HPDE6-E6E7 (cell line): ENCODE measurements around the gene CHRNA1.
A peak's percentile ranks its signal among the peaks of the same experiment; 100 is the strongest.

ENCODE experiments used
- DNase-seq: peaks from one replicate; pipeline ENCODE4 v3.0.0; 2011; ENCODE audit warnings: missing footprints; ENCODE audit errors: extremely low spot score

CHRNA1 gene

DNA sequence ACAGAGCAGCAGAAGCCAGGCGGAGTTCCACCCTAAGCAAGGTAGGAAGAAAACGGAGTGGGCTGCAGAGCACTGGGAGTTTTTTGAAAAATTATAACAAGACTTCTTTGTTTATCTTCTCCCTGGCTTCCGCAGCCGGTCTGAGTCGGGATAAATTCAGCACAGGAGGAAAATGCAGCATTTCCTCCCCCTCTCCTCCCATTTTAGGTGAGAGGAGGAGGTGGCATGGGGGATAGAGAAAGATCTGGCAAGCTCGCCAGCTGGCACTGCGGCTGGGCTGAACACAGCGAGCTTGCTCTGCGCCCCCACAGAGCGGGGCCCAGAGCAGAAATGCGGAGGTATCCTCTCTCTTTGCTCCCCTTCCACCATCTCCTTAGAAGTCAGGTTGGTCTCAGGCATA is 17.7 kb upstream of the CHRNA1 start:
- DNase-seq = no peak

GRCh38 chr2:174781298-174781697 is 17.0 kb upstream of the CHRNA1 start:
- no peak for DNase-seq

DNA sequence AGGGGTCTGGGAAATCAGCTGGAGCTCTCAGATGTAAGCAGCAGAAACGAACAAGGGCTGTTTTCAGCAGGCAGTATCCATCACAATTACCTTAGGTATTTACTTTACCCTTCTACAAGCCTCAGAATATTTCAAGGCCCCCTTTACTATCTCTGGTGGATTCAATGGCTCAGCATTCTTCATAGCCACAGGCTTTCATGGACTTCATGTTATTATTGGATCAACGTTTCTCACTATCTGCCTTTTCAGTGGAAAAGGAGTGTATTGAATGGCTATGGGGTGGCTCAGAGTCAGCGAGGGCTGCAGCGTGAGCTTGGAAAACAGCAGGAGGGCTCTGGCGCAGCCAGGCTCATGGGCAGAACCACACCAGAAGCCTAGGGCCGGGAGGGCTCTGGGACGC is 16.6 kb upstream of the CHRNA1 start:
- no peak for DNase-seq

DNA sequence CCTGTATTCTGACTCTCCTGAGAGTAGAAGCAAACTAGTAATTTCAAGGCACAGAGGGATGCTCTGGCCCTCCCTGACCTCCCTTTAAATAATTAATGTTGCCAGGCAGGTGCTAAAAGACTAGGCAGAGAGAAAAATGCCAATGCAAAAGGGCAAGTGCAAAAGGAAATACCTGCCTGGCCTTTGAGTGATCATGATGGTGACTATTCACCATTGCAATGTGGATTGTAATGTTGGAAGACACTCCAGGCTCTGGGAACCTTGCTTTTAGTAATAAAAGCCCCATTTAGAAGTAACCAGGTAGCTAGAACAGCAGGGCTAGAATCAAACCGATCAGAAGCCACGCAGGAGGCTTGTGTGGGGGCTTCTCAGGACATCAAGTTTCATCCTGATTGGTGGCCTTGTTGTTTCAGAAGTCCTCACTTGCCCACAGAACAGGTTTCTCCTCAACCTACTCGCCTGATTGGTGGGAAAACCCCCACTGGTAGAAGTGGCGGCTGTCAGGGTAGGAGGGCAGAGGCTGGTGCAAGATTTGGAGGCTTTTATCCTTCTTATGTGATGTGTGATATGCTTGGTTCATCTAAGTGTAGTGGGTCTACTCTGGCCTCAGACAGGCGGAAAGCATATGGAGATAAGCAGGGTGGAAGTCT is 16.0 kb upstream of the CHRNA1 start:
- no peak for DNase-seq

DNA sequence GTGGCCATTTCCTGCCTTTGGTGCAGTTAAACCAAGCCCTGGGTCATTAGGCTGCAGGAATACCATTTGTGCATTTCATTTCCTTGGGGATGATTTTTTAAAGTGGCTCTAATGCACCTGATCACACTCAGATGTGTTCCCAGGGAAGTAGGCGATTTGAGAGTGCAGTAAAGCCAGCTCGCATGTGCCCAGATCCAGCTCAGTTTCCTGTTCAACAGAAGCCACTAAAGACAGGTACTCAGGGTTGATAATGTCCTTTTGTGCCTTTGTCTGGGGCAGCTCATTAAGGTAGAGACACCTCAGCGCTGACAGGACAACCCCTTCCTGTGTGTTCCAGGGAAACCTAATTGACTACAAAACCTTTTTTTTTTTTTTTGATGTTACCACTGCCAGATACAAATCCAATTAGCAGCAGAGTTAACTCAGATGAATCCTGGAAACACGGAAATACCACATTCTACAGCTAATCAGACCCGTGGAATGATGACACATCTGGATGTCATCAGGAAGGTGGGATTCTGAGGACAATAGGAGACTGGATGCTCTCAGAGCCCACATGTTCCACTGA is 15.2 kb upstream of the CHRNA1 start:
- no peak for DNase-seq

DNA sequence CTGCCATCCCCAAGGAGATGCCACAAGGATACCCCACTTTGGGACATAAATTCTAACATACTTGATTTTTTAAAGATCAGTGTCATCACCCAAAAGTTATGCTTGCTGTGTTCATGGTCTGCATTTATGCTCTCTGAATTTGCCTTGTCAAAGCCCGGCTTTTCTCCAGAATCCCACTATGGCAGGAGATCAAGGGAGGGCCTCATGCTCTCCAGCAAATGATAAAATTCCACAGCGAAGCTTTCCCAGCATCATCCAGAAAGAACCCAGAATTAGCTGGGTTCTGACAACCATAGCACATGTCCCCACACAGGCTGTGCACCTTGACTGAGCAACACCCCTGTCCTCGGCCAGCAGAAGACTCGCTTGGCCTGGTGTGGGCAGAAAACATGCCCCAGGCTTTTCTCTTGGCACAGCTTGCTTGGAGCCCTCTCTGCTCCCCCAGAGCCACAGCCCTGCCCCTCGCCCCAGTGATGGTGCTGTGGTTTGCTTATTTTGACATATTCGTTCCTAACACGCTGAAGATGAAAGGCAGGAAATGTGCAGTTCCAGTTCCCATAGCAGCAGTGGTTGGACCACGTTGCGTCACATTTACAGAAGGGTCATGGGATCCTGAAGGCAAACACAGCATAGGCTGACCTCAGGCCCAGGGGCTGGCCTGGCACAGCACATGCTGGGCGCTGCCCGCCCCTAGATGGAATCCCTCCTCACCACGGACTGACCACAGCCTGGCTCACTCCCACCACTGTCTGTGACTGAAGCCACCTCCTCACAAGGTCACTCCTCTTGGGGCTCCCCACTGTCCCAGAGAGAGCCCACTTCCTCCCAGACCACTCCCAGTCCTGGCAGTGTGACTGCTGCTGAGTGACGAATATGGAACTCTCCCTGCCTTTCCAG is 14.1 kb upstream of the CHRNA1 start:
- no peak for DNase-seq

DNA sequence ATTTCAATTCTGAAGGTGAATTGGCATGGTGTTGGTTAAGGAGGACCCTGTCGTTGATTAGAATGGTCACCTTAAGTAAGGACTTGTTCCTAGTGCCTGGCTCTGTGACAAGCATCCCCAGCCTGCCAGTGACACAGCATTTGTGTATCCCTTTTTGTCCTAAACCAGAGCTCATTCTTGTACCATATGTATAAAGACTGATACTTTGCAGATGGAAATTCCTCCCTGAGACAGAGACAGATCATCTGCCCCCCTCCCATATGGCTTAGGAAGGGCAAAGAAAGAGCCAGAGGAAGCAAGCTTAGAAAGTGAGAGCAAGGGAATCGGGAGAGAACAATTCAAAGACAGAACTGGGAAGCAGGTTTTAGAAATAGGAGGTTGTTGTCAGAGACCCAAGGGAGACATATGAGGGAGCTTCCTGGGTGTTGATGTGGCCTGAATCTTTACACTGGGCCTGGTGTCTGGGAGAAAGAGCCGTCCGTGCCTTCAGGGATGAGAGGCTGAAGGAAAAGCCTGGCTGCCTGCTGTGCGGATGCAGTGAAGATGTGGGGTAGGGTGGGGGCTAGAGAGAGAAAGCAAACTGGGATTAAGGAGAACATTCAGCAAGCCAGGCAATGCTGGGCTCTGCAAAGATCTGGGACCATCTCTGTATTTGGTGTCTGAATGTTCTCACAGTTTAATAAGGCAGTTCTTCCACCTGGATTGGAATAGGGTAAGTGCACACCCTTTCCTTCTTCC is 13.2 kb upstream of the CHRNA1 start:
- DNase-seq = no peak

DNA sequence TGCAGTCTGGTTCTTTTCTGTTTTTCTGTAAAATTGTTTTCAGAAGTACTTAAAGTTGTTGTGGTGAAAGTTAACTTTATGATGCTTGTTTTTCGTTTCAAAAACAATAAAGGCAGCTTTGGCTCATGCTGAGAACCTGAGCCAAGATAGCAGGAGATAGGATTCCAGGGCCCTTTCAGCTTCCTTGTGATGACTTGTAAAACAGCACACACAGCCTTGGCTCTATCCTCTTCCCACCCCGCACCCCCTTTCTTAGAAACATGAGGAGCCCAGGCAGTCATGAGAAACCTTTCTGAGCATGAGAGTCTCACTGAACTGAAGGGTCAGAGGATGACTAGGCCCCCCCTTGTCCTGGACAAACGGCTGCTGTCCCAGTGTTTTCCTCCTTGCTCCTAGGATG is 12.4 kb upstream of the CHRNA1 start:
- no peak for DNase-seq

- DNase-seq = no peak
These were observed 12.0 kb upstream of the CHRNA1 start for GRCh38 chr2:174776223-174776622.

GRCh38 chr2:174775571-174775980 is 11.3 kb upstream of the CHRNA1 start:
- DNase-seq = peak; percentile 32

- no peak for DNase-seq
These were observed 10.6 kb upstream of the CHRNA1 start for GRCh38 chr2:174774886-174775285.

GRCh38 chr2:174773215-174773614 is 8.9 kb upstream of the CHRNA1 start:
- DNase-seq = no peak

- DNase-seq = no peak
These were observed 8.2 kb upstream of the CHRNA1 start for GRCh38 chr2:174772472-174772801.

DNA sequence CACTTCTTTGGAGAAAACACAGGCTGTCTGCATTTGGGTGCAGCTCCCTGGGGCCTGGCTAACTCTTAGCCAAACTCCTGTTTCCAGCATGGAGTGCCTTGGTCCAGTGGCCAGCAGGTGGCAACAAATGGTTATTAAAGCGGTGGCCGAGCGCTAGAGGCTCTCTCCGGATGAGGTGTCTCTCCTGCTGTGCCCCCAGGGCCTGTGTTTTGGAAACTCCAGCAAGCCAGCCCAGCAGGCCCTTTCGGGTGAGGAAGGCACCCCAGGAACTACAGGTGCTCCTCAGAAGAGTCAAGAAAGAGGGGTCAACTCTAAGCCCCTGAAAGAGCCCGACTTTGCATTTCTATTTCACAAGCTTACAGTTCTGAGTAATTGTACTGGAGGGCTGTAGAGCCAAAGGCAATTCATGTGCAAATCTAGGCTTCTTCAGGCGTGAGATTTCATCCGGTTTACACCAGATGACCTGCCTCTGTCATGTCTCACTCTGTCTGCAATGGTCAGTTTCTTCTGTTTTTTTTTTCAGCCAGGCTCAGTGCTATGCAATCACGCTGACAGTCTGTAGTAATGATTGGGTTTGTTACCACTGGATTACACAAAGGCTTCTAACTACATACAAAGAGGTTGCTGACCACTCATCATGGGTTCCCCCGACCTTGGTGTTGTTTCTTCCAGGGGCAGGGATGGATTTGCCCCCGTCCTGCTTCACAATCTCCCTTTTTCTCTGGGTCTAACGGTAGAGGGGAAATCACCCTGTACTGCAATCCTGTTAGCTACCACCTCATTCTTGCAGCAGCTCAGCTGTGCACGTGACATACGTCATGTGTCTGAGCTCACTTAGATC is 7.6 kb upstream of the CHRNA1 start:
- peak; percentile 77 for DNase-seq

DNA sequence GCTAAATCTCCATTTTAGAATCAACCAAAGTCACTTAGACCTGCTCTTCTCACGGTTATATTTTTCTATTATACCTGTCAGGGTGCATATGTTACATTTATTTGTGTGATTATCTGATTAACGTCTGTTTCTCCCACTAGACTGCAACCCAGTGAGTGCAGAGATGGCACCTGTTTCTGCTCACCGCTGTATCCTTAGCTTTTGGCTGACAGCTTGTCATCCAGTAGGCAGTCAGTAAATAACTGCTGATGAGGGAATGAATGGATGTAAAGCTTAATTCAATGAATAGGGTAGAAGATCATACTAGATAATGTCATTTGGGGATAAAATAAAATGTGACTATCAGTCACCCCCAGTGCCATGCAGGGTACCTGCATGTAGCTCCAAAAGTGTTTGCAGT is 6.9 kb upstream of the CHRNA1 start:
- no peak for DNase-seq

DNA sequence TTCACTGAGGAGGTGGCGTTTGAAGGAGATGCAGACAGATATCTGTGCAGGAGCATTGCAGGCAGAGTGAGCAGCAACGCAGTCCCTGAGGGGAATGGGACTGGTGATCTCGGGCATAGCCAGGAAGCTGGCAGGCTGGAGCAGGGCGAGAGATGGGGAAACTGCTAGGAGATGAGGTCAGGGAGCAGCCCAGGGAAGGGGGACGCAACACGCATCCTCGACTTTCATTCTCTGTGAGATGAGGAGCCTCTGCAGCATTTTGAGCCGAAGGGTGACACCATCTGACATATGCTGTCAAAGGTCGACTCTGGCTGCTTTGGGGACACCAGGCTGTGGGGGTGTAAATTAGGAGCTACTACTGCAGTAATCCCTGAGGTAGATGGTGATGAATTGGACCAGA is 4.3 kb upstream of the CHRNA1 start:
- DNase-seq = no peak

GRCh38 chr2:174766271-174766670 is 2.0 kb upstream of the CHRNA1 start:
- no peak for DNase-seq

GRCh38 chr2:174765576-174765975 is 1.3 kb upstream of the CHRNA1 start:
- DNase-seq = no peak

GRCh38 chr2:174763780-174764179 is 492 bp downstream of the CHRNA1 start:
- DNase-seq = no peak

DNA sequence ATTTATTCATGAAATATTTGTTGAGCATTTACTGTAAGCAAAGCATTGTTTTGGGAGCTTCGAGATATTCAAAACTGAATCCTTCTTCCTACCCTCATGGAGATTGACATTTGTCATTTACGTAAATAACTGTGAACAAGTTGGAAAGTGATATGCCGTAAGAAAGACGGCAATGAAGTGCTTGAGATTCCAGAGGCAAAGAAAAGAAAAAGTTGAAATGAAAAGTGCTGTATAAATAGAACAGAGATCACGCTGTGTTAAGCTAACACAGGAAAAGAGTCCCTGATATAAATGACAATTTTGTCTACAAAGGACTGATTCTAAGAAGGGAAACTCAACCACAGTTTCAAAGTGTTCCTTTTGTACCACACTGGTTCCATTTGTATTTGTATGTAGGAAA is 1.8 kb downstream of the CHRNA1 start:
- DNase-seq = no peak

DNA sequence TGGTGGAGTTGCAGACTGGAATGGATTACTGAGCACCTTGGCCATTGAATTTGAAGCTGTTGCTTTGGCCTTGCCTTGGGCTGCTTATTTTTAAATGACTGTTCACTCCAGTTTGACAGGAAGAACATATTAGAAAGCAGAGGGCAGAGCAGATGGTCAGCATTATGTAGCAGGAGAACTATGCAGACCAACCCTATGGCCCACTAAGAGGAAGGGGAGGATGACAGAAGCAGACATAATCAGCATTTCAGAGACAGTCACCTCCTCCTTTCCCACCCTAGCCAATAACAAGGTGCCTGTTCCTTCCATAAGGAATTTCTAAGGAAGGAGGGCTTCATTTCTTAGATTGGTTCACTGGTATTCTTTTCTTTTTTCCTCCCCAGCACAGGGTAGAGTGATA is 2.4 kb downstream of the CHRNA1 start:
- no peak for DNase-seq
